K562 (cell line): ENCODE measurements around the gene WDR31. TPM values are rescaled to one million over a fixed set of nuclear protein-coding genes. Genes with fewer than 3 reads are reported as not detected.

Experiments
- ARID1B ChIP-seq: fragments of 450-650 bp; IDR thresholded peaks from 2 replicates; pipeline ENCODE4 v1.6.1; 2016; ENCODE audit warnings: antibody characterized with exemption, mild to moderate bottlenecking, inconsistent platforms
- C11orf30 ChIP-seq: fragments of 450-650 bp; IDR thresholded peaks from 2 replicates; pipeline ENCODE4 v1.6.1; 2016; ENCODE audit warnings: low read depth, mild to moderate bottlenecking
- CEBPG ChIP-seq, 3 experiments: fragments of 200-800 bp in 1 of 3; sonication (Bioruptor generic) in 1 of 3; sonication (generic) in 1 of 3; formaldehyde crosslinking in 1 of 3; IDR thresholded peaks in 2 of 3; conservative IDR thresholded peaks in 1 of 3; 2 replicates each; pipeline versions ENCODE4 v1.6.1 to v1.8.0; 2016 to 2022; ENCODE audit warnings: missing compliant biosample characterization in 2 of 3, missing genetic modification characterization in 2 of 3, mild to moderate bottlenecking in 1 of 3, missing genetic modification reagents in 1 of 3
- EP300 ChIP-seq: IDR thresholded peaks from 2 replicates; pipeline ENCODE4 v1.6.1; 2012; ENCODE audit warnings: low read length, improper control_type of control experiment
- FOXK2 ChIP-seq, 2 experiments: fragments of 450-650 bp; IDR thresholded peaks in 1 of 2; conservative IDR thresholded peaks in 1 of 2; 2 replicates each; pipeline ENCODE4 v1.6.1; 2016; ENCODE audit warnings: low read depth in 2 of 2, mild to moderate bottlenecking in 1 of 2
- GTF2E2 ChIP-seq: fragments of 200-800 bp; sonication (Bioruptor generic); IDR thresholded peaks from 2 replicates; pipeline ENCODE4 v1.6.1; 2016; ENCODE audit warnings: missing genetic modification characterization, missing compliant biosample characterization
- HDAC1 ChIP-seq, 2 experiments: fragments of 450-650 bp; IDR thresholded peaks; 2 replicates each; pipeline ENCODE4 v1.6.1; 2016 to 2017; ENCODE audit warnings: inconsistent platforms in 1 of 2, mild to moderate bottlenecking in 1 of 2, moderate library complexity in 1 of 2
- JUN ChIP-seq, 2 experiments: sonication (generic) in 1 of 2; formaldehyde crosslinking in 1 of 2; IDR thresholded peaks; 2 replicates each; pipeline versions ENCODE4 v1.6.1 to v1.8.0; 2012 to 2022; ENCODE audit warnings: borderline replicate concordance in 2 of 2, mild to moderate bottlenecking in 2 of 2, improper control_type of control experiment in 1 of 2, low read depth in 1 of 2, low read length in 1 of 2, missing genetic modification reagents in 1 of 2
- POLR2H ChIP-seq: IDR thresholded peaks from 2 replicates; pipeline ENCODE4 v1.6.1; 2016; ENCODE audit warnings: missing genetic modification characterization, low read depth, mild to moderate bottlenecking, control low read depth, missing compliant biosample characterization, moderate library complexity
- PTTG1 ChIP-seq: fragments of 450-650 bp; IDR thresholded peaks from 2 replicates; pipeline ENCODE4 v1.6.1; 2016; ENCODE audit warnings: low read depth, mild to moderate bottlenecking, missing genetic modification characterization, missing compliant biosample characterization
- RNF2 ChIP-seq: sonication (generic); IDR thresholded peaks from 2 replicates; pipeline ENCODE4 v1.6.1; 2016
- SETDB1 ChIP-seq: IDR thresholded peaks from one replicate; pipeline ENCODE4 v1.6.1; 2012; ENCODE audit warnings: low read length, control low read depth, inconsistent platforms
- SRSF9 ChIP-seq: fragments of 200-400 bp; formaldehyde crosslinking; IDR thresholded peaks from 2 replicates; pipeline ENCODE4 v1.6.1; 2017; ENCODE audit warnings: low read depth, low read length, borderline replicate concordance
- SUPT5H ChIP-seq: fragments of 450-650 bp; IDR thresholded peaks from 2 replicates; pipeline ENCODE4 v1.6.1; 2016
- ZNF3 ChIP-seq: fragments of 250-450 bp; sonication (Bioruptor Pico); IDR thresholded peaks from 2 replicates; pipeline ENCODE4 v1.5.0; 2021; ENCODE audit warnings: mild to moderate bottlenecking, moderate library complexity
- ZNF696 ChIP-seq: fragments of 250-450 bp; sonication (Bioruptor Pico); conservative IDR thresholded peaks from 2 replicates; pipeline ENCODE4 v1.4.0; 2020; ENCODE audit warnings: mild to moderate bottlenecking, moderate library complexity
- polyA plus RNA-seq, 8 experiments: library from polyadenylated mRNA; depleted of rRNA in 4 of 8; stranded (reverse) in 5 of 8; unstranded in 3 of 8; fragments of >200 nt; fragmentation: Nextera tagmentation in 2 of 8; fragmentation: Illumina TruSeq in 1 of 8; extraction: Ambion mirVana in 2 of 8; extraction: Trizol in 1 of 8; gene quantifications; 2 replicates each; pipeline versions ENCODE4 v1.2.1 to v1.2.3, GENCODE V29; 2011 to 2014; ENCODE audit warnings: inconsistent platforms in 1 of 8, missing spikeins in 1 of 8
- total RNA-seq, 7 experiments: library from RNA; depleted of rRNA in 6 of 7; stranded (reverse); fragments of >200 nt in 6 of 7; fragmentation: Illumina TruSeq in 2 of 7; extraction: Trizol in 2 of 7; gene quantifications; 2 replicates each; pipeline versions ENCODE4 v1.2.1 to v1.2.3, GENCODE V29; 2011 to 2021; ENCODE audit warnings: low replicate concordance in 1 of 7
- TF ChIP-seq, protein P1 (sequence below): sonication (generic); formaldehyde crosslinking; IDR thresholded peaks from 2 replicates; pipeline ENCODE4 v1.4.0; 2020; ENCODE audit warnings: mild to moderate bottlenecking, missing genetic modification reagents
- TF ChIP-seq, protein P2 (sequence below): sonication (generic); formaldehyde crosslinking; IDR thresholded peaks from 2 replicates; pipeline ENCODE4 v1.5.0; 2020; ENCODE audit warnings: missing genetic modification reagents
- TF ChIP-seq, protein P3 (sequence below): fragments of 250-450 bp; sonication (Bioruptor Pico); IDR thresholded peaks from 2 replicates; pipeline ENCODE4 v1.4.0; 2020; ENCODE audit warnings: mild to moderate bottlenecking
- TF ChIP-seq, protein P4 (sequence below): IDR thresholded peaks from 2 replicates; pipeline ENCODE4 v1.6.1; 2011; ENCODE audit warnings: borderline replicate concordance, low read depth, mild to moderate bottlenecking, moderate library complexity, low read length; ENCODE audit not compliant: insufficient read depth, poor library complexity, severe bottlenecking

The WDR31 gene
- total and polyA plus RNA-seq, 9 of the 15 experiments (the other 6 are each of a cell fraction or from before 2014, with no cell fraction given), result 0.35 to 1.8 (median 0.95) TPM

DNA sequence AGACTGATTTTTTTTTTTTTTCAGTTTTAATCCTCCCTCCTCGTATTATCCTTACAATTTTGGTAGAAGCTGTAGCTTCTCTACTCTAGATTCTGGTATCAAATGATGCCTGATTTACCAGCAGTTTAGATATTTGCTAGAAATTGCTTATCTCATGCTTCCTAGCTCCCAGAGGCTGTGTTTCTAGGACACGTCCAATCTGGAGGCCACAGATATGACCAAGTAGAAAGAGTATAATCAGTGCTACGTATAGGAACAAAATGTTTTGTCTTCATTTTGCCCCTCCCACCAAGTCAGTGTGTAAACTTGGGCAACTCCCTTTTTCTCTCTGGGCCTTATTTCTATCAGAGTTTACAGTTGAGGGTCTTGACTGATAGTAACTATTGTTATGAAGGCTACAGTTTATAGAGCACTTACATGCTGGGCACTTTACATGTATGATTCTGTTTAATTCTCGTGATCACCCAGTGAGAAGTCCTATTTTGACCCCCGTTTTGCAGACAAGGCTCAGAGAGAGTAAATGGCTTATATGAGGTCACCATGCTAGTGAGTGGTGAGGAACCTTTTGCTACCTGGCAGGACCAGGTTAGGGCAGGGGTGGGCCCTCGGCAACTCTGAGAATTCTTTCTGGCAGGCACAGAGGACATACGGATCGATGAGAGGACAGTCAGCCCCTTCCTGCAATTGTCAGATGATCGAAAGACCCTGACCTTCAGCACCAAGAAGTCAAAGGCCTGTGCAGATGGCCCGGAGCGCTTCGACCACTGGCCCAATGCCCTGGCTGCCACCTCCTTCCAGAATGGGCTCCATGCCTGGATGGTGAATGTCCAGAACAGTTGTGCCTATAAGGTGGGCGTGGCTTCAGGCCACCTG, 29.1 kb upstream of the WDR31 start (continued):
- peak; percentile 64 for TF ChIP-seq RNF2
- no peak for TF ChIP-seq POLR2H (tag)
- peak; percentile 98 for TF ChIP-seq ARID1B
- TF ChIP-seq JUN (IDR thresholded peaks at IDR 0.05; ENCODE audit: borderline replicate concordance, low read depth, low read length), result peak; percentile 45
- TF ChIP-seq JUN (CRISPR knock-in tag; IDR thresholded peaks at IDR 0.05; ENCODE audit: borderline replicate concordance), result no peak
- no peak for TF ChIP-seq ZNF3 (CRISPR knock-in tag)
- TF ChIP-seq SUPT5H, result no peak
- TF ChIP-seq, protein P1, sequence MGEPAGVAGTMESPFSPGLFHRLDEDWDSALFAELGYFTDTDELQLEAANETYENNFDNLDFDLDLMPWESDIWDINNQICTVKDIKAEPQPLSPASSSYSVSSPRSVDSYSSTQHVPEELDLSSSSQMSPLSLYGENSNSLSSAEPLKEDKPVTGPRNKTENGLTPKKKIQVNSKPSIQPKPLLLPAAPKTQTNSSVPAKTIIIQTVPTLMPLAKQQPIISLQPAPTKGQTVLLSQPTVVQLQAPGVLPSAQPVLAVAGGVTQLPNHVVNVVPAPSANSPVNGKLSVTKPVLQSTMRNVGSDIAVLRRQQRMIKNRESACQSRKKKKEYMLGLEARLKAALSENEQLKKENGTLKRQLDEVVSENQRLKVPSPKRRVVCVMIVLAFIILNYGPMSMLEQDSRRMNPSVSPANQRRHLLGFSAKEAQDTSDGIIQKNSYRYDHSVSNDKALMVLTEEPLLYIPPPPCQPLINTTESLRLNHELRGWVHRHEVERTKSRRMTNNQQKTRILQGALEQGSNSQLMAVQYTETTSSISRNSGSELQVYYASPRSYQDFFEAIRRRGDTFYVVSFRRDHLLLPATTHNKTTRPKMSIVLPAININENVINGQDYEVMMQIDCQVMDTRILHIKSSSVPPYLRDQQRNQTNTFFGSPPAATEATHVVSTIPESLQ, result no peak
- TF ChIP-seq FOXK2 (conservative IDR thresholded peaks at IDR 0.05 in 1 of 2, IDR thresholded peaks at IDR 0.05 in 1 of 2; ENCODE audit: low read depth in 2 of 2), result peak; percentile 86 to 89
- TF ChIP-seq PTTG1 (tag), result no peak
- TF ChIP-seq, protein P2, sequence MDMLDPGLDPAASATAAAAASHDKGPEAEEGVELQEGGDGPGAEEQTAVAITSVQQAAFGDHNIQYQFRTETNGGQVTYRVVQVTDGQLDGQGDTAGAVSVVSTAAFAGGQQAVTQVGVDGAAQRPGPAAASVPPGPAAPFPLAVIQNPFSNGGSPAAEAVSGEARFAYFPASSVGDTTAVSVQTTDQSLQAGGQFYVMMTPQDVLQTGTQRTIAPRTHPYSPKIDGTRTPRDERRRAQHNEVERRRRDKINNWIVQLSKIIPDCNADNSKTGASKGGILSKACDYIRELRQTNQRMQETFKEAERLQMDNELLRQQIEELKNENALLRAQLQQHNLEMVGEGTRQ (CRISPR knock-in tag), result no peak
- no peak for TF ChIP-seq GTF2E2 (tag)
- no peak for TF ChIP-seq SRSF9
- TF ChIP-seq, protein P3, sequence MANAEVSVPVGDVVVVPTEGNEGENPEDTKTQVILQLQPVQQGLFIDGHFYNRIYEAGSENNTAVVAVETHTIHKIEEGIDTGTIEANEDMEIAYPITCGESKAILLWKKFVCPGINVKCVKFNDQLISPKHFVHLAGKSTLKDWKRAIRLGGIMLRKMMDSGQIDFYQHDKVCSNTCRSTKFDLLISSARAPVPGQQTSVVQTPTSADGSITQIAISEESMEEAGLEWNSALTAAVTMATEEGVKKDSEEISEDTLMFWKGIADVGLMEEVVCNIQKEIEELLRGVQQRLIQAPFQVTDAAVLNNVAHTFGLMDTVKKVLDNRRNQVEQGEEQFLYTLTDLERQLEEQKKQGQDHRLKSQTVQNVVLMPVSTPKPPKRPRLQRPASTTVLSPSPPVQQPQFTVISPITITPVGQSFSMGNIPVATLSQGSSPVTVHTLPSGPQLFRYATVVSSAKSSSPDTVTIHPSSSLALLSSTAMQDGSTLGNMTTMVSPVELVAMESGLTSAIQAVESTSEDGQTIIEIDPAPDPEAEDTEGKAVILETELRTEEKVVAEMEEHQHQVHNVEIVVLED (CRISPR knock-in tag), result no peak
- TF ChIP-seq HDAC1 (IDR thresholded peaks at IDR 0.05), result peak in 1 of 2 experiments; percentile 96; a peak in 2 of 4 replicates
- TF ChIP-seq, protein P4, sequence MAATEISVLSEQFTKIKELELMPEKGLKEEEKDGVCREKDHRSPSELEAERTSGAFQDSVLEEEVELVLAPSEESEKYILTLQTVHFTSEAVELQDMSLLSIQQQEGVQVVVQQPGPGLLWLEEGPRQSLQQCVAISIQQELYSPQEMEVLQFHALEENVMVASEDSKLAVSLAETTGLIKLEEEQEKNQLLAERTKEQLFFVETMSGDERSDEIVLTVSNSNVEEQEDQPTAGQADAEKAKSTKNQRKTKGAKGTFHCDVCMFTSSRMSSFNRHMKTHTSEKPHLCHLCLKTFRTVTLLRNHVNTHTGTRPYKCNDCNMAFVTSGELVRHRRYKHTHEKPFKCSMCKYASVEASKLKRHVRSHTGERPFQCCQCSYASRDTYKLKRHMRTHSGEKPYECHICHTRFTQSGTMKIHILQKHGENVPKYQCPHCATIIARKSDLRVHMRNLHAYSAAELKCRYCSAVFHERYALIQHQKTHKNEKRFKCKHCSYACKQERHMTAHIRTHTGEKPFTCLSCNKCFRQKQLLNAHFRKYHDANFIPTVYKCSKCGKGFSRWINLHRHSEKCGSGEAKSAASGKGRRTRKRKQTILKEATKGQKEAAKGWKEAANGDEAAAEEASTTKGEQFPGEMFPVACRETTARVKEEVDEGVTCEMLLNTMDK, result no peak
- TF ChIP-seq SETDB1, result no peak
- peak; percentile 72 for TF ChIP-seq C11orf30
- TF ChIP-seq ZNF696, result no peak
- peak; percentile 95 for TF ChIP-seq EP300
- TF ChIP-seq CEBPG (CRISPR knock-in tag; IDR thresholded peaks at IDR 0.05), result no peak
- no peak for TF ChIP-seq CEBPG (tag; conservative IDR thresholded peaks at IDR 0.05 in 1 of 2, IDR thresholded peaks at IDR 0.05 in 1 of 2)
